HG02981 (cell line): Measurements from ENCODE around the gene SASS6.
"Not testable (repeated sequence)": the region's sequence is repeated elsewhere in the genome, so short reads cannot be mapped to it uniquely, and the experiment has no call there.

ENCODE experiments used
- ATAC-seq: cut with Tn5 transposase; IDR thresholded peaks from one replicate; pipeline ENCODE4 v1.9.1; 2021; ENCODE audit warnings: mild to moderate bottlenecking, moderate library complexity; ENCODE audit not compliant: unreplicated experiment

The SASS6 gene

GRCh38 chr1:100050139-100050538, 82.6 kb downstream of the SASS6 start:
- no peak for ATAC-seq

- ATAC-seq = not testable (repeated sequence)
These were observed 85.5 kb downstream of the SASS6 start for GRCh38 chr1:100047235-100047708.

DNA sequence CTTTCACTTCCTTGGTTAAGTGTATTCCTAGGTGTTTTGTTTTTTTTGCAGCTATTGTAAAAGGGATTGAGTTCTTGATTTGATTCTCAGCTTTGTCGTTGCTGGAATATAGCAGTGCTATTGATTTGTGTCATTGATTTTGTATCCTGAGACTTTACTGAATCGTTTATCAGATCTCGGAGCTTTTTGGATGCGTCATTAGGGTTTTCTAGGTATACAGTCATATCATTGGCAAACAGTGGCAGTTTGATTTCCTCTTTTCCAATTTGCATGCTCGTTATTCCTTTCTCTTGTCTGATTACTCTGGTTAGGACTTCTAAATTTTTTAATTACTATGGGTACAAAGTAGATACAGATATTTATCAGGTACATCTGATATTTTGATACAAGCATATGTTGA, 87.5 kb downstream of the SASS6 start:
- no peak for ATAC-seq

- no peak for ATAC-seq
These were observed 93.1 kb downstream of the SASS6 start for GRCh38 chr1:100039591-100039990.

DNA sequence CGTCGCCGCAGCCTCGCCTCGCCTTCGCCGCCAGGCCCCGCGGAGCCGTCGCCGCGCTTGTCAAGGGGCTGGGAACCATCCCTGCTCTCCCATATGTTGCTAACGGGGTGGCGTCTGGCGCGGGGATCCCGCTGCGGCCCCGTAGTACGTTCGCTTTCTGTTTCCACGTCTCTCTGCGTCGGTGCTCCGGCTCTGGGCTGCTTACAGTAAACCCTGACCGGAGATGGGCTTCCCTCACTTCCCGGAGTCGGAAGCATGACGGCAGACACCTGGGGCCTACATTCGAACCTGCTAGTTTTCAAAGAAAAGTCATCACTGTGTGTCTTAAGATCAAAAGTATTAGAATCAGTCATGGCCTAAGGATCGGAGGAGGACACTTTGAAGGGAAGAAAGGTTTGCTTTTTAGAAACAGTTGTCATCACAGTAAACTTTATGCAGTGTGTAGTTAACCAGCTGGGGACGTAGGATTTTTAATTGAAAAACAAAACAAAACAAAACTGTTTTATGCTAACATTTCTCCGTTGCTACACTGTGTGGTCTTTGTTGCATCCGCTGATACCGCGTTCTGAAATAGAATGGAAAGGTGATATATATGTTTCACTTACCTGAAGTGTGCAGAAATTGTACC, 94.0 kb downstream of the SASS6 start:
- ATAC-seq = peak; percentile 41

DNA sequence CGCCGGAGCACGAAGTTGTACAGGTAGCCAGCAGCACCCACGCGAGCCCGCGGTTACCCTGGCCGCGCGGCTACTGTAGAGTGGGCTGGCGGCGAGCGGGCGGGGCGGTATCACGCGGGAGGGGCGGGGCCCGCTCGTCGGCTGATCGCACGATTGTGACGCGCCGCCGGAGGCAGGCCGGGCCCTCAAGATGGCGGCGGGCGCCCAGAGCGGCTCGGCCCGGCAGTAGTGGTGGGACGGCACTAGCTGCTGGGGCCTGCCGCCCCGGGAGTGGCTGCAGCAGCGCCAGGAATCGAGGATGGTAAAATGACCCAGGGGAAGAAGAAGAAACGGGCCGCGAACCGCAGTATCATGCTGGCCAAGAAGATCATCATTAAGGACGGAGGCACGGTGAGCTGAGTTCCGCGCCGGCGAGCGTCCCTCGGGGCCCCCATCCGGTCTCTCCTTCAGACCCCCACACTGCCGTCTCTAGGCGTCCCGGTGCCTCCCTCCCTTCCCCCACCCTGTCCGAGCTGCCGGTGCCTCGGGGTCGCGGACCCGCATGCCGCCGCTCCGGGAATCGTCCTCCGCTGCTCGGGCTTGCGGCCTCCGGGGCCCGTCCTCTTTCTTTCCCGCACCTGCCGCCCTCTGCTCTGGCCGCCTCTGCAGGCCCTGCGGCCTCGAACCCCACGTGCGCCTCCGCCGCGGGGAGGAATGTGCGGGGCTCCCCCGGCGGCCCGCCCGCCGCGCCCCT, 94.6 kb downstream of the SASS6 start:
- peak; percentile 87 for ATAC-seq

GRCh38 chr1:100037656-100037926, 95.1 kb downstream of the SASS6 start:
- ATAC-seq = no peak

DNA sequence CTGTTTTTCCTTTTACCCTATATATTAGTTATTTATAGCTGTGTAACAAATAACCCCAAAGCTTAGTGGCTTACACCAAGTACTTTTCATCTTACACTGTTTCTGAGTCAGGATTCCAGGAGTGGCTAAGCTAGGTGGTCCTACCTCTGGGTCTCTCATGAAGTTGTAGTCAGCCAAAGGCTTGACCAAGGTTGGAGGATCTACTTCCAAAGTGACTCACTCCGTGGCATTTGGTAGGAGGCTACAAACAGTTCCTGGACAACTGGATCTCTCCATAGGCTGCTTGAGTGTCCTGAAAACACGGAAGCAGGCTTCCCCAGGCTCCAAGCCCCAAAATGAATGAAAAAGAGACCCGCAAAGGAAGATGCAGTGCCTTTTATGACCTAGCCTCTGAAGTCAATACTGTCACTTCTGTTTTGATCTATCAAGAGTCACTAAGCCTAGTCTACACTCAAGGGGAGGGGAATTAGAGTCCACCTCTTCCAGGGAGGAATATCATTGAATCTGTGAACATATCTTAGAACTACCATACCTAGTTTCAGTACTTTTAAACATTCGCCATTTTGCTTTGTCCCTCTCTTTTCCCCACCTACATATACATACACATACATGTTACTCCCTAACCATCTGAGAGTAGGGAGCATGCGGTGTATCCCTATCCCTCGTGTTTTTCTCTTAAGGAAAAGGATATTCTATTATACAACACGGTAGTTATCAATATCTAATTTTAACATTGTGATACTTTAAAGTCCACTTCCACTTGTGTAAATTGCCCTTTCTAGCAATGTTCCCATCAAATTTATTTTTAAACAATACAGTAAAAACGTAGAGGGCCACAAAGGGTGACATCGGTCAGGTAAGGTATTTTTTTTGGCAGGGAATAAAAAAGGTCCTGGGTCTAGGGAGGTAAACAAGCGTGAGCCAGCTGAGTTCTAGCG, 95.7 kb downstream of the SASS6 start:
- ATAC-seq = no peak

GRCh38 chr1:100035214-100035613, 97.5 kb downstream of the SASS6 start:
- ATAC-seq = no peak

DNA sequence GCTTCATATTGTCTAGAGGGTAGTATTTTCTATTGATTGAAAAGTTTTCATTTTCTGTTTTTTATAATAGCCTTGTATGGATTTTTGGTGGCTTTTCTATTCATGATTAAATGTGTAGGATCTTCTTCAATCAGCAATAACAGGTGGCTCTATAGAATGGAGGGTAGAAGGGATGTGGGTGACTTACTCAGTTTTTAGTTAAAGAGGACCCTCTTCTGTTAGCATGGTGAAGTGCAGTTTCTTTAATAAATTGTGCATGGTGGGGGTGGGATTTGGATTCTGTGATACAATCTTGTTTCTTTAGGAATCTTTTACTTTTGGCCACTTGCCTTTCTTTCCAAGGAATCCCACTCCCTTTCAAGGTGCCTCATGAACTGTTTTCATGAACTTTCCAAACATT, 98.3 kb downstream of the SASS6 start:
- ATAC-seq = no peak
